RKO (cell line): ENCODE results near the gene CDON.

Source experiments
- DNase-seq: peaks from one replicate; pipeline ENCODE4 v3.0.0-alpha.2; 2016; ENCODE audit warnings: low spot score

The CDON gene

GRCh38 chr11:125942771-125943428 is 119.8 kb downstream of the CDON start:
- DNase-seq, result no peak

DNA sequence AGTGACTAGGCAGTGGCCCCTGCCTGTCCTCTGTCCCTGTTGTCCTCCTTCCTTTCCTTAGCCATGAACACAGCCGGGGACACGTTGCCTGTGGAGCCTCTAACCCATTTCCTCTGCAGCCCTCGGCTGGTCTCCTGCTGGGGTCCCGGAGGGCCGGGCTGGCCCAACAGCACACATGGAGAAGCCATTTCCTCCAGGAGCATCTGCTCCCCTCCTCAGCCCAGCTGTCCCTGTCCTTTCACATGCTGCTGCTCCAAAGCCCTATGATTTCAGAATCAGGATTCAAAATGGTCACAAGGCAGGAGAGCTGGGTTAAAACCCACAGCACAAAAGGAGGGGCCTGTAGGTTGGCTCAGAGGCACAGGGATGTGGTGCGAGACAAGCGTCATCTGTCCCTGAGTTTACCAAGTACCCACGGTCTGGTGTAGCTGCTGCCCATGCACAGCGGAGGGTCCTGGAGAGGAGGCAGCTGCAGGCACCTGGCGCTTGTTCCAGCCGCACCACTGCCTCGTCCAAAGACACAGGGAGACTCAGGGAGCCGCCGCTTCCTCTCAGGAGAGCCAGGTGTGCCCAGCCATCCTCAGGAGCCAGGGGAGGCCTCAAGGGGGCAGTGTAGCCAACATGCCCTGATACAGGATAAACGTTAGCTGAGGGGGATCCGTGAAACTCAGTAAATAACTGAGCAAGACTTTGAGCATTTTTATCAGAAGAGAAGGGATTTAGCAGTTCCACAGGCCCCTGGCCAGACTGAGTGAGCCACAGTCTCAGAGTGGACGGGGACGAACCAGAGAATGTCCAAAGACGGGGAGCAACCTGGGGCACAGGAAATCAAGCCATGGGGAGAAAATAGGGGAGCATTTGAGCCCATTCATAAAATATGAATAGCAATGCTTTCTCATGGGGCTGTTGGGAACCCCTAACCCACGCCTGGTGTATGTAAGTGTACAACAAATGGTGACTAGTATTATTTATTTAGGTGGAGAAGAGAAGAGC is 120.8 kb downstream of the CDON start:
- DNase-seq, result no peak

- DNase-seq, result no peak
Observed at GRCh38 chr11:125941267-125941618, 121.4 kb downstream of the CDON start.

DNA sequence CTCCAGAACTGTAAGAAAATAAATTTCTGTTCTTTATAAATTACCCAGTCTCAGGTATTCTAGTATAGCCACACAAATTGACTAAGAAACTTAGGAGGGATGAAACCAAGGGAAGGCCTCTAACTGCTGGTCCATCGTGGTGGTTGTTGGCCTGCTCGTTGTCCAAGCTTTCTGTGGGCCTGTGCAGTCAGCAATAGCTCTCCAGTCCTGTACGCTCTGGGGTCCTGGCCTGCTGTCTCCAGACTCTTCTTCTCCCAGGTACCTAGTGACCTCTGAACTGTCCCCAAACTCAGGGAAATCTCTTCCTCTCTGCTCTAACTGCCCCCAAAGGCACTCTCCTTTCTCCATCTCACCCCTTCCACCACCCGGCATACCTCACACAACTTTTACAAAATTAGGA is 122.5 kb downstream of the CDON start:
- DNase-seq, result no peak

- DNase-seq, result no peak
Observed at GRCh38 chr11:125939081-125939521, 123.6 kb downstream of the CDON start.

GRCh38 chr11:125938418-125938817 is 124.2 kb downstream of the CDON start:
- DNase-seq, result no peak

GRCh38 chr11:125935618-125936199 is 127.0 kb downstream of the CDON start:
- DNase-seq, result no peak

- no peak for DNase-seq
Observed at GRCh38 chr11:125935056-125935455, 127.6 kb downstream of the CDON start.

DNA sequence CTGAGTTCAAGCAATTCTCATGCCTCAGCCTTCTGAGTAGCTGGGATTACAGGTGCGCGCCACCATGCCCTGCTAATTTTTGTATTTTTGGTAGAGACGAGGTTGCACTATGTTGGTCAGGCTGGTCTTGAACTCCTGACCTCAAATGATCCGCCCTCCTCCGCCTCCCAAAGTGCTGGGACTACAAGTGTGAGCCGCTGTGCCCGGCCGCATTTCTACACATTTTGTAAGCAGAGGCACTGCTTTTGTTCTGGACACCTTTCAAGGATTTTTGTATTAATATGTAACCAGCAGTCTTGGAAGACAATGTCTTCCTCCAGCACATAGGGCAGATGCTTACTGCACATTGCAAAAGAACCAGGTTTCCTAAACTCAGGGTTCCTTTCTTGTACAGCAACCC is 128.2 kb downstream of the CDON start:
- DNase-seq, result no peak

DNA sequence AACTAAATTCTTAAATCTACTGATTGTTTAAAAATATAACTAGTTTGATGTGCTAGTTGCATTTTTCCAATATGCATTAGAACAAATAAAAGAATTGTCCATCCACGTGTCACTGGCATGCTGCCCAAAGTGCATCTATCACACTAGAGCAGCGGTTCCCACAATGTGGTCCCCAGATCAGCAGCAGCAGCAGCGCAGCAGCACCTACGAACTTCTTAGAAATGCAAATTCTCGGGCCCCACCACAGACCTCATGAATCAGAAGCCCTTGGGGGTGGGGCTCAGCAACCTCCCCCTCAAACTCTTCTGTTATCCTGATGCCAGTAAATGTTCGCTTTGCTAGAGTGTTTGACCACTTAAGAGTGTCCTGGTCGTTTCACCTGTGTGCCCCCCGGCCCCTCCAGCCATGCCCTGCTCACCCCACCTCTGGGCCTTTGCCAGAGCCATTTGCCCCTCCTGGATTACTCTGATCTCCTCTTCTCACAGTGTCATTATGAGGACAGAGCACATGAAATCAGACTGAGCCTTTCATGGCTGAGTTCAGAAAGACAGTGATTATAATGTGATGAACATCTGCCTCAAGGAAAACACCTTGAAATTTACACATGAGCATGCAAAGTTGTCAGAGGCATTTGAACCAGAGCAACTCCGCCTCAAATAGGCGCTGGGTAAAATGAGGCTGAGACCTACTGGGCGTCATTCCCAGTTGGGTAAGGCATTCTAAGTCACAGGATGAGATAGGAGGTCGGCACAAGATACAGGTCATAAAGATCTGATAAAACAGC is 129.4 kb downstream of the CDON start:
- DNase-seq, result no peak

GRCh38 chr11:125932301-125932700 is 130.4 kb downstream of the CDON start:
- no peak for DNase-seq

GRCh38 chr11:125931668-125932067 is 131.0 kb downstream of the CDON start:
- no peak for DNase-seq

- no peak for DNase-seq
Observed at GRCh38 chr11:125931116-125931515, 131.6 kb downstream of the CDON start.

GRCh38 chr11:125930076-125930450 is 132.6 kb downstream of the CDON start:
- no peak for DNase-seq

GRCh38 chr11:125929445-125930075 is 133.1 kb downstream of the CDON start:
- DNase-seq, result no peak

DNA sequence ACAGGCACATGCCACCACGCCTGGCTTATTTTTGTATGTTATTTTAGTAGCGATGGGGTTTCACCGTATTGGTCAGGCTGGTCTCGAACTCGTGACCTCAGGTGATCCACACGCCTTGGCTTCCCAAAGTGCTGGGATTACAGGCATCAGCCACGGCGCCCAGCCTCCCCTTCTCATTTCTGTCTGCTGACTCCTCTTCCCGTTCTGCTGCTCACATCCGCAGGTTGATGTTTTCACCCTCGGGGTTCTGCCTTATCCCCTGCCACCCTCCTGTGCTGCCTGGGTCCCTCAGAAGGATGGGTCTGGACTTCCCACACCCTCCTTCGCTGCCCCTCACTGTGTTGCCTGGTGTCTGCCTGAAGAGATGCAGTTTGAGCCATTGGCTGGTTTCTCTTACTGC is 136.0 kb downstream of the CDON start:
- DNase-seq, result no peak

GRCh38 chr11:125925804-125926203 is 136.9 kb downstream of the CDON start:
- no peak for DNase-seq

DNA sequence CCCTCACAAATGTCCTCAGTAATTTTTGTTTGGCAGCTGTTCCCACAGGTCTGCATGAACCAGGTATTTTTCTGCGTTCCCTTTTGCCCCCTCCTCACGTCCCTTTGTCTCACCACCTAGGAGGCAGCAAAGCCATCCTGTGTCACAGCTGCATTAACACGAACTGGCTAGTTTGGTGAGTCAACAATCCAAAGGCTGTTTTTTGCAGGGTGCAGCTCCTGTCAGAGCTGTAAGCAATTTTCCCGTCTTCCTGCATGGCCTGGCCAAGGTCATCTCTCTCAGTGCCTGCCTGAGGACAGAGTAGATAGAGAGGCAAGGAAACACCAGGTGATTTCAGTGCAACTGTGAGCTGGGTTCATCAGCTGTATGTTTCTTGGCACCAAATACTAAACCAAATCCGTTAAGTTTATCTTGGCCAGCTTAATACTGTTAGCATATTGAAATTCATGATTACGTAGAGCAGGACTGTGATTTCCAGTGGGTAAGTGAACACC is 137.4 kb downstream of the CDON start:
- DNase-seq, result no peak

GRCh38 chr11:125924384-125925007 is 138.2 kb downstream of the CDON start:
- DNase-seq, result no peak

GRCh38 chr11:125923633-125924032 is 139.0 kb downstream of the CDON start:
- DNase-seq, result no peak

GRCh38 chr11:125923012-125923579 is 139.6 kb downstream of the CDON start:
- peak; percentile 76 for DNase-seq
